ENCODE data around the gene MYLK.

DNA sequence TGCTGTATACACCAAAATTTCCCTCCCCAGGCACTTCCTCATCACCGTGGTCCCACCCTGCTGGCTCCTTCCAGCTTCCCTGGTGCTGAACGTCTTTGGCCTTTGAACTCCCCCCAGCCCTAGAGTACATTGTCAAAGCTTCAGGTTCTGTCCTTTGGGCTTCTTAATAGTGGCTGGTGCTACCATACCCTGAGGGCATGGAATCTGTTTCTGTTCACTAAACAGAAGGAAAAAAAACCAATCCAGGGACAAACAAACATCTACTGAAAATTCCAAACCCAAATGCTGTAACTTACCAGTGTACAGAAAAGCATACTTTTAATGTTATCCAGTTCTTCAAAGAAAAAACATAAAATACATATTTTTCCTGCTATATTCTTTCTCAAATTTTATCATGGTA lies 148.7 kb downstream of the MYLK start:
- TF ChIP-seq, protein P1, sequence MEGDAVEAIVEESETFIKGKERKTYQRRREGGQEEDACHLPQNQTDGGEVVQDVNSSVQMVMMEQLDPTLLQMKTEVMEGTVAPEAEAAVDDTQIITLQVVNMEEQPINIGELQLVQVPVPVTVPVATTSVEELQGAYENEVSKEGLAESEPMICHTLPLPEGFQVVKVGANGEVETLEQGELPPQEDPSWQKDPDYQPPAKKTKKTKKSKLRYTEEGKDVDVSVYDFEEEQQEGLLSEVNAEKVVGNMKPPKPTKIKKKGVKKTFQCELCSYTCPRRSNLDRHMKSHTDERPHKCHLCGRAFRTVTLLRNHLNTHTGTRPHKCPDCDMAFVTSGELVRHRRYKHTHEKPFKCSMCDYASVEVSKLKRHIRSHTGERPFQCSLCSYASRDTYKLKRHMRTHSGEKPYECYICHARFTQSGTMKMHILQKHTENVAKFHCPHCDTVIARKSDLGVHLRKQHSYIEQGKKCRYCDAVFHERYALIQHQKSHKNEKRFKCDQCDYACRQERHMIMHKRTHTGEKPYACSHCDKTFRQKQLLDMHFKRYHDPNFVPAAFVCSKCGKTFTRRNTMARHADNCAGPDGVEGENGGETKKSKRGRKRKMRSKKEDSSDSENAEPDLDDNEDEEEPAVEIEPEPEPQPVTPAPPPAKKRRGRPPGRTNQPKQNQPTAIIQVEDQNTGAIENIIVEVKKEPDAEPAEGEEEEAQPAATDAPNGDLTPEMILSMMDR (IDR thresholded peaks at IDR 0.05): no peak
- no peak for TF ChIP-seq POLR2A (IDR thresholded peaks at IDR 0.05)

Data from lower leg skin (tissue), 3 donors.